Measurements from ENCODE around the gene ASPM. TPM values are rescaled to one million over a fixed set of nuclear protein-coding genes. Genes with fewer than 3 reads are reported as not detected.
"Not testable (repeated sequence)": the region's sequence is repeated elsewhere in the genome, so short reads cannot be mapped to it uniquely, and the experiment has no call there.

Gene ASPM
- polyA plus RNA-seq, 4 donors, result 20.1 to 22.4 (median 22.2) TPM

DNA sequence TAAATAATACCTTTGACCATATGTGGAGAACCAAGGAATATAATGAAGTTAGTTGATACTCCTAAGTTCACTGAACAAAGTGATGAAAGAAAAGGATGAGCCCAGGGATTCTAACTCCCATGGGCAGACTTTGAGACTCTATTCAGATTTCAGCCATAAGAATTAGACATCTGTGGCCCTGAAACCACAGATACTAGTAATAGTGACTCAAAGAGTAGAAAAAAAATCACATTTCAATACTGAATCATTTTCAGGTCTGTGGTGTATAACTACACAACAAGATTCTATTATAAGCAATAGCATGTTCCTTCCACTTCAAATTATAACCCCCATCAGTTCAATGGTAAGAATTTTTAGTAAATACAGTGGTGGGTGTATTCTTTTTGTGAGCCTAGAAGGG is 63.0 kb downstream of the ASPM start:
- no peak for DNase-seq (ENCODE audit: low read depth in 4 of 4, low spot score in 3 of 4)

- DNase-seq (ENCODE audit: low read depth in 4 of 4, low spot score in 3 of 4), result no peak
Observed at GRCh38 chr1:197081117-197081753, 65.2 kb downstream of the ASPM start.

GRCh38 chr1:197080323-197080722 is 66.1 kb downstream of the ASPM start:
- no peak for DNase-seq (ENCODE audit: low read depth in 4 of 4, low spot score in 3 of 4)

DNA sequence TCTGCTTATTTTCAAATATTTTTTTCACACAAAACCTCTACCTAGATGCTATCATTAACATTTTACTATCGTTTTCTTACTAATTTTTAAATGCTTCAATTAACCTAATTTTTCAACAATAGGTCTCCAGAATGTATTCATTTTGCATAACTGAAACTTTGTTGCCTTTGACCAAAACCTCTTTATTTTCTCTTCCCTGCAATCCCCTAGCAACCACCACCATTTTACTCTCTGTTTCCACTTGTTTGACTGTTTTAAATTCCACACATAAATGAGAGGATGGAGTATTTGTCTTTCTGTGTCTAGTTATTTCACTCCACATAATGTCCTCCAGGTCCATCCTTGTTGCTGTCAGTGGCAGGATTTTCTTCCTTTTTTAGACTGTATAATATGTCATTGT is 69.9 kb downstream of the ASPM start:
- DNase-seq (ENCODE audit: low read depth in 4 of 4, low spot score in 3 of 4), result no peak

- DNase-seq (ENCODE audit: low read depth in 4 of 4, low spot score in 3 of 4), result no peak
Observed at GRCh38 chr1:197073978-197074377, 72.5 kb downstream of the ASPM start.

GRCh38 chr1:197067457-197067818 is 79.0 kb downstream of the ASPM start:
- DNase-seq (ENCODE audit: low read depth in 4 of 4, low spot score in 3 of 4), result no peak

DNA sequence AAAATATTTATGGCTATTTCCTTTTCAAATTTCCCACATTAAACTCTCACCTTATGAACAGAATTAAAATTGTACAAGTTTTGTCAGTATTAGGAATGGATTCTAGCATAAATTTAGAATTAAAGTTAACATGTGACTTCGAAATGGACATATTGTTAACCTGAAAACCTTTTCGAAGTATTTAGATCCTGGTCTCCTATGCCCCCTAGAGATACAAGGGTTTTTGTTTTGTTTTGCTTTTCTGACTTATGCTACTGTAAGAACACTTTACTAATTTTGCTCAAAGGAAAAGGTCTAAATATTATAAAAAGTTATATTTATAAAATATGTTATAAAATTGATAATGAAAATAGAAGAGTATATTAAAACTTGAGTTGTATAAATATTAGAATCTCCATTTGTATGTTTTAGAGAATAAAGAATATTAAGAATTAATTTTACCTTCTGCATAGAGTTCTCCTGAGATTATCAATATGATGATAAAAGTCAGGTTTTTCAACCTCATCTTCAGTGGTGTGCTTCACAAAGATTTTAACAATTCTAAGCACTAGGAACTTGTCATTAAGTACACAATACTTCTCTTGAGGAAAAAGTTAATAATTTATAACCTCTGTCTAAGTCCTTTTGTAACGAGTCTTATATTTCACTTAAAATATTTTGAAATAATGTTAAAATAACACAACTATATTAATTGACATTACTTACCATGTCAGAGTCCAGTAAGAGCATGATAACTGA is 79.6 kb downstream of the ASPM start, which contains the start of gene F13B:
F13B (minus strand) TSS at position 542 of the 738 bp plus-strand sequence; CDS start at position 505, 37 bp downstream.
- DNase-seq (ENCODE audit: low read depth in 4 of 4, low spot score in 3 of 4), result no peak

DNA sequence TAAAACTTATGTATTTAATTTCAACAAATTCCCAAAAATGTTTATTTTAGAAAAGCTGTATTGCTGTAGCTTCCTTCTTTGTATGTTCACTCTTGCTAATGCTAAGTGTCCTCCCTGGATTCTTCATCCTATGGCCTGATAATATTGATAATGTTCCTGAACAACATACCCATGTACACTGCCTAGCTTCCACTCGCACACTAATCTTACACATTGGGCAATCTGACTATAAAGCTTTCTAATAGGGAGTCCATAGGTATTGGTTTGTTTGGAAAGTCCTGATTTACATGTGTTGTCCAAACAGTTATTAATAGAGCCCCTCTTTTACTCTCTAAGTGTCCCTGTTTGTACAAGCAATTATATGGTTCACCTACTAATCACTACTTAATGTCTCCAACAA is 80.2 kb downstream of the ASPM start:
- no peak for DNase-seq (ENCODE audit: low read depth in 4 of 4, low spot score in 3 of 4)

GRCh38 chr1:197065559-197065958 is 80.9 kb downstream of the ASPM start:
- no peak for DNase-seq (ENCODE audit: low read depth in 4 of 4, low spot score in 3 of 4)

GRCh38 chr1:197063212-197063611 is 83.3 kb downstream of the ASPM start:
- DNase-seq (ENCODE audit: low read depth in 4 of 4, low spot score in 3 of 4), result no peak

DNA sequence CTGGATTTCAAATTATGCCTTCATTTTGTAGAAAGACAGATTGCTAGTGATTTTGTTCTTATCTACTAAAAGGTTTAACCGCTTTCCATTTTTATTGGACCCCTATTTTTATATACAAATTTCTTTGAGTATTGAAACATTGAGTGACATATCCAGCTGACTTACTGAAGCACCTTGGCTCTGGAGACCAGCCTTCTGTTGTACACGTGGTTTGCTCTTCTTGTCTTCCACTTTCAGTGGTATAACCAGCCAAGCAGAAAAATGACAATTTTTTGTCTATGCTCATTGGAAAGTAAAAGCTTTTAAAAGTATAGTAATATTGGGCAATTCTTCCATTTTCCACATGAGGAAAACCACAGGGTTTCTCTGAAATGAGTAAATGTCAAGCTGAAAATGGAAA is 83.8 kb downstream of the ASPM start:
- DNase-seq (ENCODE audit: low read depth in 4 of 4, low spot score in 3 of 4), result no peak

DNA sequence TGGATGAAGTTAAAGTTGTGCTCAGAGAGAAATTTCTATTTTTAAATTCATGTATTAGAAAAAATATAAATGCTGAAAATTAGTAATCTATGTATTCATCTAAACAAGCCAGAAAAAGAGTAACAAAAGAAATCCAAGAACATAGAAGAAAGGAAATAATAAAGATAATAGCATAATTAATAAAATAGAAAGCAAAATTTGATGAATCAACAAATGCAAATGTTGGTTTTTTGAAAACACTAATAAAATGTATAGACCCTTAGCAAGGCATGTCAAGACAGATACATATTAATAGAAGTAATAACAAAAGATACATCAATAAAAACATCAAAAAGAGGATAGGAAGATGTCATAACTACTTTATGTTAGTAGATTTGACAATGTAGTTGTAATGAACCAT is 97.4 kb downstream of the ASPM start:
- DNase-seq (ENCODE audit: low read depth in 4 of 4, low spot score in 3 of 4), result no peak

DNA sequence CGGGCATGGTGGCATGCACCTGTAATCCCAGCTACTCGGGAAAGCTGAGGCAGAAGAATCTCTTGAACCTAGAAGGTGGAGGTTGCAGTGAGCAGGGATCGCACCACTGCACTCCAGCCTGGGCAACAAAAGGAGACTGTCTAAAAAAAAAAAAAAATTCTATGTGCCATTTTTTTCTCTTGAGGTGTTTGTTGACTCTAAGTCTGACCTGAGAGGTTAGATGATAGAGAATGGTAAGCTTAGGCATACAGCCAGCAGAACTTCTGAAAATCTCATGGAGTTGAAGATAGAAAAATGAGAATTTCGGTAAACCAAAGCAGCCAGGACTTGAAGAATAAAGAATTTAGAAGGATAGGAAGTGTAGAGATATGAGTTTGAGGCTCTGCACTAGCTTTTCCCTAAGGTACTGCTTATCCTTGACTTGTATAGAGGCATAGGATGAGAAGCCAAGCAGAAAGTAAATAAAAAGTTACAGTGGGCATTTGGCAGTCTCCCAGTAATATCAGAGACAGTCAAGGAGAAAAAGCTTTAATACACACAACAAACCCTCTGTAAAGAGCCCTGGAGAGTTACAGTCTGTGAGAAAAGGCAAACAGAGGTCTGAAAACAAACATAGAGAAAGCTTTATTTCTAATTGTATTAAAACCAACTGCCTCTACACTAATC is 103.7 kb downstream of the ASPM start:
- no peak for DNase-seq (ENCODE audit: low read depth in 4 of 4, low spot score in 3 of 4)

GRCh38 chr1:197041486-197042353 is 104.7 kb downstream of the ASPM start:
- no peak for DNase-seq (ENCODE audit: low read depth in 4 of 4, low spot score in 3 of 4)

GRCh38 chr1:197036861-197037260 is 109.6 kb downstream of the ASPM start:
- no peak for DNase-seq (ENCODE audit: low read depth in 4 of 4, low spot score in 3 of 4)

- not testable (repeated sequence) for DNase-seq (ENCODE audit: low read depth in 4 of 4, low spot score in 3 of 4)
Observed at GRCh38 chr1:197034631-197035339, 111.7 kb downstream of the ASPM start.

Measured in right renal pelvis (tissue), 4 donors.